Femur (tissue), 1 donor: Measurements from ENCODE around the gene PMEPA1.
A peak's percentile ranks its signal among the peaks of the same experiment; 100 is the strongest.

Experiments used
- DNase-seq: peaks from one replicate; pipeline ENCODE4 v3.0.0-alpha.2; 2017

PMEPA1 gene

DNA sequence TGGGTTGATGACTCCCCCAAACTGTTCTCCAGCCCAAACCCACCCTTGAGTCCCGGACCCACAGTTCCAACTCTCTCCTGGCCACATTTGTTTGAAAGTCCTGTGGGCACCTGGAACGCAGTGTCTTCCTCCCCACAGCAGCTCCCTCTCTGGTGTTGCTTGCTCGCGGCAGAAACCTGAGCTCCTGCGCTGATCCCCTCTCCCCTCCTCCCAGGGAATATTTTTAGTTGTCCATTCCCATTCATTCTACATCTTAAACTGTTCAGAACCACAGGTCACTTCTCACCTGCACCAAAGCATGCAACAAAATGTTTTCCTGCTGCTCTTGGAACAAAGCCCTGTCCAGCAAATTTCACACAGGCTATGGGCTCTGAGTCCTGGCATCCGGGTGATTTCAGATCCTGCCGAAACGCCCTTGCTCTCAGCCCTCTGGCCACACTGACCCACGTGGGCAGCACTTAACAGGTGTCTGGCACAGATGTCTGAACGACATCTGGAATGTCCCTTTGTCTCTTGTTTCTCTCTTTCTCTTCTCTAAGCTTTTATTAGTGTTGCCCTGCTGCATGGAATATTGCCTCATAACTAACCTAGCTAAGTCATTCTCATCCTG lies 27.0 kb upstream of the PMEPA1 start:
- DNase-seq: no peak

DNA sequence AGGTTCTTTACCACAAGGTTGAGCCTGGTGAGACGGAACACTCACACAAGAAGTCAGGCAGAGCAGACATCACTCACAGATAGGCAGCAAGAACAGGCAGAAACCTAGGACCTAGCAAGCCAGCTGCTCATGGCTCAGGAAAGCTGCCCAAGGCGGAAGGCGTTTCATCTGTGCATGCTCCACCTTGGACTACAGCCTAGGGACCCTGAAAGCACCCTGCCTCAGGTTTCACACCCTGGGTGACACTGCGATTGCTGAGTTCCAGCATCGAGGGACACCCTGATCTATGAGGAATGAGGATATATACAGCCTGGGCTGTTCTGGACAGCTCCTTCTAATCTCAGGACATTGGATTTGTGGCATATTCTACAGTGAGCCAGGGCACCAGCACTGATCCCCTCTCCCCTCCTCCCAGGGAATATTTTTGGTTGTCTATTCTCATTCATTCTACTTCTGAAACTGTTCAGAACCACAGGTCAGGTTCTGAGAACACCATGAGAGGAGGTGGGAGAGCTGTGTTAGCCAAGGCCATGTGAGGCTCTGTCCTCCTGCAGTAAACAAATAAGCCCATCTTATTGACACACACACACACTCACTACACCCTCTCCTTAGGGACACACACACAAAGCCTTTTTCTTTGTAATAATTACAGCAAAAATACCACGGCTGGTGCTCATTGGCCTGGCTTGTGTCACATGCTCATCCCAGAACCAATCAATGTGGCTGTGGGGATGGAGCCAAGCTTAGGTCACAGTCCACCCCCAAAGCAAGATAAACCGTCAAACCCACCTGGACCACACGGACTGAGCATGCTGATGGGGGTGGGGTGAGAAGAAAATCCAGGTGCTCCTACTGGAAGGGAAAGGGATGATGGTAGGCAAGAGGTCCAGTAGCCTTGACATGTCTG lies 26.3 kb upstream of the PMEPA1 start:
- no peak for DNase-seq

DNA sequence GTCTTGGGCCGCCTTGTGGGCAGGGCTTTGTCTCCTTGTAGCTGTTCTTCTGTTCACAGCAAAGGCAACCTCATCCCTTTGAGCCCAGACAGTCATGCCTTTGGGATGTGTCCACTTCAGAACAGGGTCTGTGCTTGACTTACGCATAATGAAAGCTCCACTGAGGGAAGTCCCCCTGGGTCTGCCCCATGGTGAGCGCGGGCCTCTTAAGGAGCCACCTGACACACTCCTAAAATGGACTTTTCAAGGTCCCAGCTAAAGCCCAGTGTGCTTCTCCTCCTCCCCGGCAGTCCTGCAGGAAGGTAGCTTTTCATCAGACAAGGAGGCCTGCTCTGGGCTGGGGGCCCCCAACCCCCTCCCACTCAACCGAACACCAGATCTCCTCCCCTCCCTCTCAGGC lies 24.9 kb upstream of the PMEPA1 start:
- DNase-seq: no peak

DNA sequence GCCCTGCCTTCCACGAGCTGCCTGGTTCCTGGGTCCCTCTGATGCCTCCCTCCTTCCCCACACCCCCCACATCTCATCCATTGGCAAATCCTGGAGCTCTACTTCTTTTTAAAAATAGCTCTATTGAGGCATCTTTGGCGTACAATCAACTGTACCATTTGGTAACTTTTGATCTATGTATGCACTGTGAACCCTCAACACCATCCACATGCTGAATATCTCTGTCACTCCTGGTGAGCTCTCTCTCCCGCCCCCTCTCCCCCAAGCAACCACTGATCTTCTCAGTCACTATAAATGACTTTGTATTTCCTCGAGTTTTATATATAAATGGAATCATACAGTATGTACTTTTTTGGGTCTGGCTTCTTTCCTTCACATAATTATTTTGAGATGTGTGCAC lies 22.4 kb upstream of the PMEPA1 start:
- DNase-seq: no peak

DNA sequence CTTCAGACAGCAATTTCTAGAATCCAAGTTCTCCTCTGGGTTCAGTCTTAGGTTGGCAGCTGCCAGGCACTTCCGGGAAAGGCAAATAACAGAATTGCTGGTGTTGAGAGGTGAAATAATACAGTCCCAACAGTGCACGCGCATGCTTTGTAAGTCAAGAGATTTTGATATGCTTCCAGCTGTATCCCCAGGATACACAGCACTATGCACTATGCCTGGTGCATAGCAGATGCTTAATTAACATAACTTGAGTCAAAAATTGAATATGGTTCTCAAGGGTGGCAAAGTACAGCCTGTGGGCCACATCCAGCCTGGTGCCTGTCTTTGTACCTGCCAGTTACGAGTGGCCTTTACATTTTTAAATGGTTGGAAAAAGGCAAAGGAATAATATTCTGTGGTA lies 18.9 kb upstream of the PMEPA1 start:
- no peak for DNase-seq

DNA sequence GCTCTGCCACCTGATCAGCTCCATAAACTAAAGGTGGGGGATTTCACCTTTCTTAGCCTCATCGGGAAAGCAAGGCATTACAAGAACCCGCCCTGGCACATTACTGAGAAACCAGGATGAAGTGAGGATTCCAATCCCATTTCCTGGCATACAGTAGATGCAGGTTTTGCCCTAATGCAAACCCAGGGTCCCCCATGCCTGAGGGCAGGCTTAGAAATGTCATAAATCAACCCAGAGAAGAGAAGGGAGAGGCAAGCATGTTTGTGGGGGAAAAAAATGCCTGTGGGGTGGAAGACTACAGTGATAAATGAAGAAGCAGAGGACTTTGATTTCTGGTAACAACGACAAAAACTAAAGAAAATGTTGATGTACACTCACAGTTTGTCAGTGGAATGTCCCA lies 18.0 kb upstream of the PMEPA1 start:
- no peak for DNase-seq

DNA sequence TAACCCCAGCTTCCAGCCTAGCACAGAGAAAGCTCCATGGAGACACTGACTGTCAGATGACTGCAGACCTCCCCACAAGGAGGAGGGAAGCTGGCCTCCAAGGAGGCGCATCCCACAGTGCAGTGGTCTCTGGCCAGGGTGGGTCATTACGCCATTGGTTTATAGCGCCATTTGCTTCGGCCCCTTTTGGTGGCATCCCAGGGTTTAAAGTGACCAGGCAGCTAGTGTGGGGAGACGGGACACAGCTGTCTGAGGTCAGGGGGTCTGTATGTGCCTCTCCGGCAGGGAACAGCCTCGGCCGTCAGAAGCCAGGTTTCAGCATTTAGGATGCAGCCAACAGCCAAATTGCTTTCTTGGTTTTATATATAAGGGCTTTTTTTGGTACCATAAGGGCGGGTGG lies 15.8 kb upstream of the PMEPA1 start:
- no peak for DNase-seq

DNA sequence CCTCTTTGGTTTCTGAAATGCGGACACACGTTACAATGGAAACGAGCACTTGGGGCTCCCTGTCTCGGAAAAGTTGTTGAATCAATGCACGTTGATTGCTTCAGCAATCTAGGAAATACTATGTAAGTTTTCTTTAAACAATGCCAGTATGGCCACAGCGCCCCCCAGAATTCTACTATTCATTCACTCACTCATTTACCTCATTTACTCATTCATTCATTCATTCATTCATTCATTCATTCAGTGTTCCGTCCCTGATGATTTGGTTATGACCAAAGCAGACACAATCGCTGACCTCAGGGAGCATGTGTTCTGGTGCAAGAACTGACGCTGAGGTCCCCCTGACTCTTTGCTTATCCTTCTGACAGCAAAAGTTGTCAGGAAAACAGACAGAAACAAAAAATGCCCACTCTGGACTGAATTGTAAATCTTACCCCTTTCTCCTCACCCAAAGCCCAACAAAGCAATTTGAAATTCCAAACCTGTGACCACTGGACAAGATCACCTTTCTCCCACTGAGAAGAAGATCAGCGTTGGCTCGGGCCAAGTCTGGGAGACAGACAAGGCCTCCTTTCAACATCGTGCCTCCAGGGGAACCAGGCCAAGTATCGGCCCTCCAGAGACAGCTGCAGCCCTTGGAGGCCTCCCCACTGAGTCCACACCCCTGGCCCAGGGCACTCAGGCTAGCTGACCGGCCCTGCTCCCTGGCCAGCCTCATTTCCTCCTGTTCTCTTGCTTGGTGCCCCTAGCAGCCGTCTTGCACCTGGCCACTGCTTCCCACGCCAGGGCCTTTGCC lies 15.0 kb upstream of the PMEPA1 start:
- no peak for DNase-seq

DNA sequence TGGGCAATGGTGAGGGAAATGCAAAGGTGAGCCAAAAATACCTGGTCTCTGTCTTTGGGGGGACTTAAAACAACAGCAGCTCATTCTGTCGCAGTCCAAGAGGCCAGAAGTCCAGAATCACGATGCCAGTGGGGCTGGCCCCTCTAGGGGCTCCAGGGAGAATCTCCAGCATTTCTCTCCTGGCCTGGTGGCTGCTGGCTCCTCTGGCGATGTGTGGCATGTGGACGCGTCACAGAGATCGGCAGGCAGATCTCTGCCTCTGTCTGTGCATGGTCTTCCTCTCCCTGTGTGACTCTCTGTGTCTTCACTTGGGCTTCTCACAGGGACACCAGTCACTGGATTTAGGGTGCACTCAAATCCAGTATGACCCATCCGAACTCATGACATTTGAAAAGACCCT lies 14.0 kb upstream of the PMEPA1 start:
- DNase-seq: no peak

DNA sequence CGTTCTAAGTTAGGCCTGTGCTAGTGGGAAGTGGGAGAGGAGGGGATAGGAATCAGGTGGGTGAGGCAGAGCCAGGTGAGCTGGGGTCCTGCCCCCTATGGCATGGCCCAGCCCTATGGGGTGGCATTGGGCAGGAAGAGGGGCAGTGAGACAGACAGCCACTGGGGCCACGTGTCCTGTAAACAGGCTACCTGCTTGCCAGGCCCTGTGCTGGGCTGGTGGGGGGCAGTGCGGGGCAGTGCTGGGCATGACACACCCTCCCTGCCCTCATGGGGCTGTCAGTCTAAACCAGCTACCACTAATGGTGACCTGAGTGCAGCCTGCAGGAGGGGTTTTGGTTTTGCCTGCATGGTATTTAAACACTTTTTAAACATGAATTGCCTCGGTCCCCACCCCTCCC lies 10.1 kb upstream of the PMEPA1 start:
- no peak for DNase-seq

DNA sequence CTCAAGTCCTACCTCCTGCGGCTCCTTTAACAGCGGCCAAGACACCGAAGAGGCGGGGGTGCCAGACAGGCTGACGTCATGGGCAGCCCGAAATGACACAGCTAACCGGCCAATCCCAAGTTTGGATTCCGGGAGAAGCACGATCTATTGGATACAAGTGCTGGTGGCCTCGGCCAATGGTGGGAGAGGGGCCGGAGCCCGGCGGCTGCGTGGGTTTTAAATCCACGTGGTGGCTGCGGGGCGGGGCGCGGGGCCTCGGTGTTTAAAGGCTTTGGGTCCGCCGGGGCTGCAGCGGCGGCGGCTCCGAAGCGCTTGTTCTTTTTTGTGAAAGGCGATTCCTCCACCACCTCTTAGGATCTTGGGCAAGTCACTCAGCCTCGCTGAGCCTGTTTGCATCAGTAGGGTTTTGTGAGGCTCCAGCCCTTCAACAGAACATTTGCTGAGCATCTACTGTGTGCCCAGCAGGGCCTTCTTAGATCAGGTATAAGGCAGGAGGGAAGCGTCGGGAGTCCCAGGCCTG lies 8.7 kb upstream of the PMEPA1 start:
- DNase-seq: peak; percentile 98

DNA sequence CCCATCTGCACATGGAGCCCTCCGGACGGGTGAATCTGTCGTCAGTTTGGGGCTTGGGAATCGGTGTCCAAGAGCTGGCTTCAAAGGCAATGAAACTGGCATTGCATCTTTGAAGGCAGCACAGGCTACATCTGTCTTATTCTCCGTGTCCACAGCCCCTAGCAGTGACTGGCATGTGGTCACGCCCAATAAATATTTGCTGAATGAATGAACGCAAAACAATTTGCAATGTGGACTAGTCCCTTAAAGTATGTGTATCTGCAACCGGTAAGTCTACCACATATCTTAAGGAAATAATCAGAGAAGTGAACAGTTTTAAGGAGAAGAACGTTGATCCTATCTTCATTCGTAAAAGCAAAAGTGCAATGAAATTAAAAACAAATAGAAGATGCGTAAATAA lies 8.0 kb upstream of the PMEPA1 start:
- DNase-seq: no peak

DNA sequence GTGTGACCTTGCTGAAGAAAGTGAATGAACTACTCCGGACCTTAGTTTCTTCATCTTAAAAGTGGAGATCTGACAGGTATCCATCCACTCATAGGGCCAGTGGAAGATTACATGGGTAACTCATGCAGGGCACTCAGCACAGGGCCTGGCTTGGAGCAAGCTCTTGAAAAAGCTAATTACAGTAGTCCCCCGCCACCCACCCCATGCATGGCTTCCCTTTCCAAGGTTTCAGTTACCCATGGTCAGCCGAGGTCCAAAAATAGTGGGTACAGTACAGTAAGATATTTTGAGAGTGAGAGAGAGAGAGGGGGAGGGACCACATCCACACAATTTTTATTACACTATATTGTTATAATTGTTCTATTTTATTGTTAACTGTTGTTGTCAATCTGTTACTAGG lies 7.1 kb upstream of the PMEPA1 start:
- DNase-seq: no peak

DNA sequence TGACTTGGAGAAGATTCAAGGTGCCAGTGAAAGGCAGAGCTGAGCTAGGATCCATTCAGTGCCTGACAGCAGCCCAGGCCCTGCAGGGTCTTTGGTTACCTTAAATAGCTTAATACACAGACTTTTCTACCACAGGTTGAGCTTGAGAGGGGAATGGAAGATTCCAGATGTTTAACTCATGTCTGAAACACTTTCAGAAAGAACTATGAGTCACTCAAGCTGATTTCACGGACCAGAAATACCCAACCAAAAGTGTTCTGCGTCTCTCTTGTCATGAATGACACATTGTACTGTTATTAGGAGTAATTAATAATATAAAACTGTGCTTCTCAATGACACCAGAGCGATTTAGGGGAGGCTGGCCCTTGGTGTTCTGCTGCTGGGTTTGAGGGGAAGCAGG lies 6.4 kb upstream of the PMEPA1 start:
- DNase-seq: no peak

DNA sequence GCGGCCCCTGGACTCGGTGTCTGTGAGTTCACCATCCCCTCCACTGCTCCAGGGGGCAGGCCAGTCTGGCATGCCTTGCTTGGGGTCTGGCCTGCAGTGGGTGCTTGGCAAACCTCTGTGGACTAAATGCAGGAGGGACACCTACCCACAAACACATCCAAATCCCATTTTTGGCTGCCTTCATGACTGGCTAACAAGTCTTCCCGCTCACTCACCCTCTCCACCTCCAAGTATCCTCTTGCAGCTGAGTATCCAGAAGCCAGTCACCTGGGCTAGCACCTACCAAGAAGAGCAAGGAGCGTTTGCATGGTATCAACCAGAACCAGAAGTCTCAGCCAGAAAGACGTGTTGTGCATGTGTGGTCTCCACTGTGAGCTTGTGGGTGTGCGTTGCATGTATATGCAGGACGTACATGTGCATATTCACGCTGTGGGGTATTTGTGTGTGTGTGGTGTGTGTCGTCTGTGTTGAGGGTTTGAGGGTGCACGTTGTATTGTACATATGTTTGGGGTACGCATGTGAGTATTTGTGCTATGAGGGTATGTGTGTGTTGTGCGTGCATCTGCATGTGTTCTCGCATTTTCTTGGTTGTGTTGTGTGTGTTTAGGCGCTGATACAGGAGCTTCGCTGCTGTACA lies 5.6 kb upstream of the PMEPA1 start:
- no peak for DNase-seq

DNA sequence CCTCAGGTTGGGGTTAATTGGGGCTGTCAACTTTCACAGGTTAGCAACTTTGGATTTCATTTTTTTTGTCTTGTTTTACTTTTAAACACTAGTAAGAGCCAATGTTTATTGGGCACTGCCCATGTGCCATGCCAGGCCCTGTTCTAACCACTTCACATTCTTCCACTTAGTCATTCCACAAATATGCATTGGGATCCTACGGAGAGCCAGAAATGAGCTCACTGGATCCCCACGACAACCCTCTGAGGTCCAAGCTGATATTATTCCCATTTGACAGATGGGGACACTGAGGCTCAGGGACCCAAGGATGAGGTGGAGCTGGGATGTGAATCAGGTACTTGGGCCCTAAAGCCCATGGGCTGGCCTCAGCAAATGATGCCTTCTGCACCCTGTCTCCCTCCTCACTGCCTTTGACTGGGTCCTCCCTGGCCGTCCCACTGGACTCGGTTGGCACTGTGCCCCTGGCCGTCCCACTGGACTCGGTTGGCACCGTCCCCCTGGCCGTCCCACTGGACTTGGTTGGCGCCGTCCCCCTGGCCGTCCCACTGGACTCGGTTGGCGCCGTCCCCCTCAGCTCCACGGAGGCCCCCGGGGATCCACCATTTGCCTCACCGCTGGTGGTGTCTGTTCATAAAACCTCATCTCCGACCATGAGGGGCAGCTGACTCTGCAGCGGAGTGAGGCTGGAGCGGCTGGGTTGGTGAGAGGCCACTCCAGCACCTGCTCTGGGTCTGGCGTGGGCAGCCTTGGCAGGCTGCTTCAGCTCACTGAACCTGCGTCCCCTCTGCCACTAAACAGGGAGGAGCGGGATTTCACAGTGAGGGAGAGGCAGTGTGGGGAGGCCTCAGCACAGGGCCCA lies 4.8 kb upstream of the PMEPA1 start:
- DNase-seq: no peak

DNA sequence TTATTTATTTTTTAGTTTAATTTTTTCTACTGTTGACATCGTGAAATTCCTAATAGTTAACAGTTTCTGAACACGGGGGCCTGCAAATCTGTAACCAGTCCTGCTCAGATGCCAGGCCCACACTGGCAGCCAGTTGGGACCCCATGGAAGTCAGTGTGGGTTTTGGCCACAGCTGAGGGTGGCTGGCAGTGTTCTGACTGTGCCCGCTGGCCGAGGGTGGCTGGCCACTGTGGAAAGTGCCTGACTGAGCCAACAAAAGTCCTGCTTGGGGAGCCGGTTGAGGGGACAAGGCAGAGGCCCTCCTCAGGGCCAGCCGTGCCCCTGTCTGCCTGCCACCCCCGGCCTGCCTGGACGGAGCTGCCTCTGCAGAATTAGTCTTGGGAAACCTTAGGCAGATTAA lies 4.1 kb upstream of the PMEPA1 start:
- DNase-seq: no peak

DNA sequence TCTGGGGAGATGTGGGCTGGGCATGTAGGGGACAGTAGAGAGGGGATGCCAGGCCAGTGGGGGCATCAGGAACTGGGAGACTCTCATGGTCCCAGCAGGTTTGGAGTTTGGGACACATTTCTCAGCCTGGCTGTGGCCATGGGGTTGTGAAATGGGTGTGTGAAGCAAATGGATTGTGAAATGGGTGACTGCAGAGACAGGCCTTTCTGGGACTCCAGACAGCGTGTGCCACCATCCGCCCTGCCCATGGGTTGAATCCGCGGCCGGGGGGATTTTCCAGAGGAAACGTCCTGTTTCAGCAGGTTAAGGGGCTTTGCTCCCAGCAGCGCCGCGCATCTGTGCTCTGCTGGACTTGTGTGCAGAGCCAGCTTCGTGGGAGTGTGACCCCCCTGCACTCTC lies 3.7 kb upstream of the PMEPA1 start:
- DNase-seq: no peak

DNA sequence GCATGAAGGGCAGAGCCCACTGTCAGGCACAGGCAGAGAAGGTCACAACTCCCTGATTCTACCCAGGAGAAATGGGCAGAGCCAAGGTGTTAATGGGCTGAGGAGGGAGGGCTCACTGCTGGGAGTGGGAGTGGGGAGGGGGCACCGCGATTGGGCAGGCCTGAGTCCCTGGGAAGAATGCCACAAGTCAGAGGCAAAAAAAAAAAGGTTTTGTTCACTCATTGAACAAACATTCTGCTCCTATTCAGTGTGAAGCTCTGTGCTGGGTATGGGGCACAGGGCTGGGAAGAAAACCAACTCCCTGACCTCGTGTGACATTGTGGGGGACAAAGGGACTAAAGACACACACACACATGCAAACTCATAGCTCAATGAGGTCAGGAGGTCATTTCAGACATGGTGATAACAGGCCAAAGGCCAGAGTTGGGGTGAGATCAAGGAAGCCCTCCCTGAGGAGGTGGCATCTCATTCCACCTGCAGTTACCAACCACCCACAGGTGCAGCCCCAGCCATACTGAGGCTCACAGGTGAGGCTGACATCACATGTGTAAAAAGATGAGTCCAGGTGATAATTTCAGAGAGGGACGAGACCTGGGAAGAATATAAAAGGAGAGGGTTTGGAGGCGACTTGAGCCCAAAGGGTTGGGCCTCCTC lies 3.2 kb upstream of the PMEPA1 start:
- no peak for DNase-seq

DNA sequence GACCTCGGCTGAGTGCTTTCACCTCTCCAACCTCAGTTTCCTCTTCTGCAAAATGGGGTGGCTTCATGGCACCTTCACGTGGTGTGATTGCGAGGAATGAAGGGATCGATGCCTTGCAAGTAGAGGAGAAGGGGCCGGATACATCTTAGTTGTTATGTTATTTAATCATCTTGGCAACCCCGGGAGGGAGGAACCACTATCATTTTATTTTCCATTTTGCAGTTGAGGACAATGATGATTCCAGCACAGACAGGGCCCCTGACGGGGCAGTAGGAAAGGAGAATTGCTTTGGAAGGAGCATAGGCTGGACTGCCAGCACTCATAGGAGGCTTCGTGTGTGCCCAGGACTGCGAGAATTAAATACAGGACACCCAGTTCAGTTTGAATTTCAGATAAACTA lies 2.5 kb upstream of the PMEPA1 start:
- DNase-seq: no peak

DNA sequence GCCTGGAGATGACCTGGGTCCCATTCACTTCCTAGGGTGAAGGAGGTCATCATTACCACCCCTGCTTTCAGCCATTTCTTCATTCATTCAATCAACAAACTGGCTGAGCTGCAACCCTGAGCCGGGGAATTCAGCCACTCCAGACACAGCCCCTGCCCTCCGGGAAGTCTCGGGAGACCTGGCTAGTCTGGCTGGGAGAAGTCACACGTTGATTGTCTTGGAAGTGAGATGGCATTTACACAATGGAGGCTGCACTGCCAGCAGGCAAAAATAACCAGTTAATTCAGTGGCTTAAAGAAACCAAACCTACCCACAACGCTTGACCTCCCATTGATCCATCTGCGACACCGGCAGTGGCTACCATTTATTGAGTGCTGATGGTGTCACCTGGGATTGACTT lies 2.0 kb upstream of the PMEPA1 start:
- no peak for DNase-seq

DNA sequence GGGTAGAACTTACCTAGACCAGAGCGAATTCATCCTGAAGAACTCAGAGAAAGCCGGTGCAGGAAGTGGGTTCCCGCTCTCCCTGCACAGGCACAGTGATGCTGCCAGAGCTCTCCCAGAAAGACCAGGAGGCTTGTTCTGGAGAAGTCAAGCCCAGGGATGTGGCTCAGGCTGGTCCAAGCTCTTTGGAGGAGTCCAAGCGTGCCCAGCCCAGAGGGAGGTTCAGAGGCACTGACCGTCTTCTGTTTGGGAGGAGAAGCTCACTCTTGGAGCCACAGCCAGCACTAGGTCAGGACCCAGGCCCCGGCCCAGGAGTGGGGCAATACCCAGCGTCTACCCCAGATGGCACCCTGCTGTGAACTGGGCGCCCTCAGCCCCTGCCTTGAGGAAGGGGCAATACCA lies 1.5 kb upstream of the PMEPA1 start:
- no peak for DNase-seq
